DMS153 (cell line): ENCODE data around the gene DDX1.
"Not testable (repeated sequence)": the region's sequence is repeated elsewhere in the genome, so short reads cannot be mapped to it uniquely, and the experiment has no call there.

Experiments
- DNase-seq: peaks from one replicate; lab custom pipeline; 2025; lab: John Stamatoyannopoulos, UW

Gene DDX1

DNA sequence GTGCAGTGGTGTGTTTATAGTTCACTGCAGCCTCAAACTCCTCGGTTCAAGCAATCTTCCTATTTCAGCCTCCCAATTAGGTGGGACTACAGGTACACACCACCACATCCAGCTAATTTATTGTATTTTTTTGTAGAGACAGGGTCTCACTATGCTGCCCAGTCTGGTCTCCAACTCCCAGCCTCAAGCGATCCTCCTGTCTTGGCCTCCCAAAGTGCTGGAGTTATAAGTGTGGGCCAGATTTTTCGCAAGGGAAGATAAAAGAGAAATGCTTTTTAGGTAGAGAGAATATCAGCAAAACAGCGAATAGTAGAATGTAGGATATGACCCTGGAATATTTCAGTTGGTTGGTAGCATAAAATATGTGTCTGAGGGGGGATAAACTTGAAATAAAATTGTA lies 4.3 kb downstream of the DDX1 start:
- no peak for DNase-seq

GRCh38 chr2:15596350-15596749 lies 4.7 kb downstream of the DDX1 start:
- no peak for DNase-seq

GRCh38 chr2:15596968-15597367 lies 5.3 kb downstream of the DDX1 start:
- no peak for DNase-seq

GRCh38 chr2:15599994-15600393 lies 8.3 kb downstream of the DDX1 start:
- no peak for DNase-seq

- DNase-seq, result no peak
Measured at GRCh38 chr2:15601681-15602080, 10.0 kb downstream of the DDX1 start.

DNA sequence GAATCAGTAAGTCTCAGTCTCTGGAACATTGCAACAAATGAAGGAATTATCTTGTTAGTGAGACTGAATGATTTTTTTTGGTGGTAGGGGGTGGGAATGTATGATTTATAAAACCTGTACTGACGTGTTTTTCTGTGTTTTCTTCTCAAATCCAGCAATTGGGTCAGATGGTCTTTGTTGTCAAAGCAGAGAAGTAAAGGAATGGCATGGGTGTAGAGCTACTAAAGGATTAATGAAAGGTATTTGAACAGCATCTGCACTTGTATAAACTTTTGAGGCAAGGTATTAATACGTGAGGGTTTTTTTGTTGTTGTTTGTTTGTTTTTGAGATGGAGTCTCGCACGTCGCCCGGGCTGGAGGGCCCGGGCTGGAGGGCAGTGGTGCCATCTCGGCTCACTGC lies 10.7 kb downstream of the DDX1 start:
- DNase-seq, result no peak

- DNase-seq, result no peak
Measured at GRCh38 chr2:15603044-15603765, 11.5 kb downstream of the DDX1 start.

DNA sequence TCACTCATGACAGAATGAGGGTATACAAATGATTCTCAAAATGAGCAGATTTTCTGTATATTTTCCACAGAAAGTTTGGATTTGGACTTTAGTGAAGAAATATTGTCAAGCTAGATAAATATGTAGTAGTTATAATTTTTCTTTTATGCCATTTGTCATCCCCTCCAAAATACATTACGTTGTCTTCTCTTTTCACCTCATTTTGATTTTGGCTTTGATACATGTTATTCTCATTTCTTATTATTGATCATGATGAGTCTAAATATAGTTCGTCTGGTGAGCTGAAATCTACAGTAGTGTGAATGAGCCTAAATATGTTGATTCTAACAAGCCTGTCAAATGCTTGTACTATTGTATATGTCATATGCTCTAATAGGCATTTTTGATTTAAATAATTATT lies 12.3 kb downstream of the DDX1 start:
- DNase-seq, result no peak

- DNase-seq, result no peak
Measured at GRCh38 chr2:15605721-15606120, 14.1 kb downstream of the DDX1 start.

GRCh38 chr2:15606481-15607441 lies 15.1 kb downstream of the DDX1 start:
- DNase-seq, result no peak

GRCh38 chr2:15607709-15608391 lies 16.2 kb downstream of the DDX1 start:
- DNase-seq, result no peak

DNA sequence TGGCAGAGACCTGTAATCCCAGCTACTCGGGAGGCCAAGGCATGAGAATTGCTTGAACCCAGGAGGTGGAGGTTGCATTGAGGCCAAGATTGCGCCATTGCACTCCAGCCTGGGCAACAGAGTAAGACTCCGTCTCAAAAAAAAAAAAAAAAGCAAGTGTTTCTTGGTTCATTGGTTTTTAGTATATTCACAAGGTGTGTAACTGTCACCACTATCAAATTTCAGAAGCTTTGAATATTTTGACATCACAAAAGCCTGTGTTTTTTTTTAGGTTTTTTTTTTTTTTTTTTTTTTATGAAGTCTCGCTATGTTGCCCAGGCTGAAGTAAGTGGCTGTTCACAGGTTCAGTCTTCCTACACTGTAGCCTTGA lies 16.7 kb downstream of the DDX1 start:
- DNase-seq, result no peak

DNA sequence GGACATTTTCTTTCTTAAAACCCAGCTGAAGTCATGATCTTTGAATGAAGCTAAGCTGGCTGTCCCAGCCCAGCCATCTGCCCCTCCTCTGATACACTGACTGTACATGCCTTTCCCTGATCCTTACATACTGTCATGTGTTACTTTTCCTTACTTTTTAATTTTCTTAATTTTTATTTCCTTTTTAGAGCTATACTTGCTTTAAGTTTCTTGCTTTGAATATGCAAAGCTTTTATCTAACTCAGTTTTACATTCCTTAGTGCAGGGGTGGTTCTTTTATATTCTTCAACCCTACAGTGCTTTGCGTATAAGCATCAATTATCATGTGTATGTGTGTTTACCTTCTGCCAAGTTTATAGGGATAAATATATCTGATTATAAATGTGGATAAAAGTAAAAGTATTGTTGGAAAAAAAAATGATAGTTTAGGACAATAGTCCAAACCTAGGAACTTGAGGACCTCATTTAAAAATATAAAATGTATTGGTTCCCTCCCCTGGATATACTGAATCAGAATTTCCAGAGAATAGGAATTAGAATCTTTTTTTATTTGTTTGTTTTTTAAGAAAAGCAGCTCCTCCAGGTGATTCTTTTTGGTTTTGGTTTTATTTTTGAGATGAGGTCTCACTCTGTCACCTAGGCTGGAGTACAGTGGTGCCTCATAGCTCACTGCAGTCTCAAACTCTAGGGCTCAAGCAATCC lies 17.8 kb downstream of the DDX1 start:
- no peak for DNase-seq

DNA sequence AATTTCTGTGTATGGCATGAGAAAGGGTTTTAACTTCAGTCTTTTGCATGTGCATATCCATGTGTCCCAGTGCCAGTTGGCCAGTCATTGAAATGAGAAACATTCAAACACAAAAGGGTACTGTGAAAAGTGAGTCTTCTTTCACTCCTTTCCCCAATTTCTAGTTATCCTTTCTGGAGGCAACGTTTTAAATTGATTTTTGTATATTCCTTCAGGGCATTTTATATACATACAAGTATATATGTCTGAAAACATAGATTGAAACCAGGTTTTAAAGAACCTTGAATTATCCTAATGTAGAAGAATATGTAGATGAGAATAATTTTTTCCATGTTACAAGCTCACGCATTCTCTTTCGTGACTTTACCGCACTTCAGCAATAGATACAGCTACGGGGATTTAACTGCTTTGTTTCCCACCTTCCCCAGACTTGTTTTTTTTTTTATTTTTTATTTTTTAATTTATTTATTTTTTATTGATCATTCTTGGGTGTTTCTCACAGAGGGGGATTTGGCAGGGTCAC lies 18.8 kb downstream of the DDX1 start:
- no peak for DNase-seq

DNA sequence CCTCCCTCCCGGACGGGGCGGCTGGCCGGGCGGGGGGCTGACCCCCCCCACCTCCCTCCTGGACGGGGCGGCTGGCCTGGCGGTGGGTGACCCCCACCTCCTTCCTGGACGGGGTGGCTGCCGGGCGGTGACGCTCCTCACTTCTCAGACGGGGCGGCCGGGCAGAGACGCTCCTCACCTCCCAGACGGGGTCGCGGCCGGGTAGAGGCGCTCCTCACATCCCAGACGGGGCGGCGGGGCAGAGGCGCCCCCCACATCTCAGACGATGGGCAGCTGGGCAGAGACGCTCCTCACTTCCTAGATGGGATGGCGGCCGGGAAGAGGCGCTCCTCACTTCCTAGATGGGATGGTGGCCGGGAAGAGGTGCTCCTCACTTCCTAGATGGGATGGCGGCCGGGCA lies 20.4 kb downstream of the DDX1 start:
- not testable (repeated sequence) for DNase-seq

- DNase-seq, result no peak
Measured at GRCh38 chr2:15613736-15614429, 22.2 kb downstream of the DDX1 start.

DNA sequence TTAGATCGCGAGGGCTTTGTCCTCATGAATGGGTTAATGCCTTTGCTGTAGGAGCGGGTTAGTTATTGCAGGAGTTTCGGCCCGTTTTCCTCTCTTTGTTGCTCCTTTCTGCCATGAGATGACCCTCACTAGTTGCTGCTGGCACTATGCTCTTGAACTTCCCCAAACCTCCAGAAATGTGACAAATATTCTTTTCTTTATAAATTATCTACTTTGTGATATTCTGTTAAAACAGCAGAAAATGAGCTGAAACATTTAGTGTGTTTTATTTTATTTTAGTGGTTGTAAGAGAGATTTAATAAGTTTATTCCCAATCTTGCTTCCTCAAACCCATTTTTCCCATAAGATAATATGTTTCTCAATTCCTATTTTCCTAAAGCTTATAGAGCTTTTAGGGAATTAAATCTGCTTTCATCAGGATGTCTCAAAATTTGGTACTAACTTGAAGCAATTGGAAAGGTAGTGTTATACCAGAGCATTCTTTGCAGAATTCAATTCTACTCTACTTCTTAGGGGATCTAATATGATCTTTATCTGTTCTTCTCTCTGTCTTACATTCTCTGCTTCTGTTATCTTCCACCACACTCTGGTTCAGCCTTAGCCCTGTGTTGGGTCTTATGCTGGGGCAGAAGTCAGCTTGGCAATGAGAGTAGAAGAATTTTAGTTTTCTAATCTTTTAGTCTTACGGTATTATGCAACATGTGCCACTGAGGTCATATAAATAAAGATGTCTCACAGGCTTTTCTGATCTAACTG lies 23.1 kb downstream of the DDX1 start:
- DNase-seq, result no peak

DNA sequence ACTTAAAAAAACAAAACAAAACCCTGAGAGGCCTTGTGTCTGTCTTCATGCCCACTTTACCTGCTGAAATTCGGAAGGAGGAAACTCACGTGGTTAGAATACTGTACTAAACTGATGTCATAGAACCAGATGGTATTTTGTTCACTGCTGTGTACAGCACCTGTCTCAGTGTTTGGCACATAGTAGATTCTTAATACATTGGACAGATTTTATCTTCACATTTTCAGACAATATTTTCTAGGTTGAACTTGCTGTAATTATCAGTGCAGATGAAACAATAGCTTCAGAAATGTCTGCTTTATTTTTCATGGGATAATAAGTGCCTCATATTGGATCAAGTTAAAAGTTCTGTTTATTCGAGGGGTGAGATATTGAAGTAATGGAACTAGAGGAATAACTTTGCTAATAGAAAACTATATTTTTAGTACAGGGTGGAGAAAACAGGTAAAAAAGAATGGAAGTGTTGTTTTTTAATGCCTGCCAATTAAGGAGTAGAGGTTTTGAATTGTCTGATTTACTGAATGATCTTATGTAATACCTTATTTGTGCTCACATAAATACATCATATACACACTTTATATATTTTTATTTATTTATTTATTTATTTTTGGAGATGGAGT lies 23.7 kb downstream of the DDX1 start:
- DNase-seq, result no peak

DNA sequence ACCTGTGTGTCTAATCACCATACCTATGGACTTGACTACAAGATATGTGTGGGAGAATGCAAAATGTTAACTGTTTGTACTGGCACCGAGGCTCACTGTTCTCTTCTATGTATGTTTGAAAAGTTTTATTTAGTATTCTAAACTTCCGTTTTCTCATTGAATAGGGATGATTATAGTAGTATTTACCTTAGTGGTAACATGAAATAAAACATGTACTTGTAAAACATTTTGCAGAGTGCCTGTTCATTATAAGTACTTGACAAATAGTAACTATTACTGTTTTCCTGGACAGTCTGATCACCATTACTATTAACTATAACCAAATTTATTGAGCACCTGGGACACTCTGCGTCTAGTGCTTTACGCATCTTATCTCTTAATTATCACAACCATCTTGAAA lies 24.8 kb downstream of the DDX1 start:
- DNase-seq, result no peak
